ENCODE results near the gene BSN. TPM values are rescaled to one million over a fixed set of nuclear protein-coding genes. Genes with fewer than 3 reads are reported as not detected.
"Not testable (repeated sequence)": the region's sequence is repeated elsewhere in the genome, so short reads cannot be mapped to it uniquely, and the experiment has no call there.

The BSN gene
- total RNA-seq, 1 donor from 2014 or later: not detected

DNA sequence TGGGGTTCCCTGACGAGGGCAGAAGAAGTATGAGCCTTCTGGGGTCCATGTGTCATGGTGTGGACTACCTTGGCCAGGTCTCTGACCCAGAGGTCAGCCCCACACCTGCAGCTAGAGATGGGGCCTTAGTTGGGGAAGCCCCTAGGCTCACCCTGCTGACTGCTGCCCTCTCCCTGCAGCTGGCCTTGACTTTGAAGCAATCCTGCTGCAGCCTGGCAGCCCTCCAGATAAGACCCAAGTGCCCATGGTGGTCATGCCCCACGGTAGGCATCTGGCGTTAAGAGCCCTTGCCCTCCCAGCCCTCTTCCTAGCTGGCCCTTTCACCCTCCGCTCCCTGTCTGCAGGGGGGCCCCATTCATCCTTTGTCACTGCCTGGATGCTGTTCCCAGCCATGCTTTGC, 127.3 kb downstream of the BSN start:
- Histone ChIP-seq H3K27me3 (ENCODE audit: control insufficient read depth, insufficient read depth, low read length) (no peaks in the 10 kb centered on the region), H3K36me3 (ENCODE audit: control insufficient read depth, insufficient read depth, low read length) (peaks cover 53% of the 10 kb centered on the region), H3K4me3 (ENCODE audit: low read depth, low read length) (no peak overlapping the region)
- no peak for DNase-seq (ENCODE audit: low read depth)
- TF ChIP-seq, protein P1, sequence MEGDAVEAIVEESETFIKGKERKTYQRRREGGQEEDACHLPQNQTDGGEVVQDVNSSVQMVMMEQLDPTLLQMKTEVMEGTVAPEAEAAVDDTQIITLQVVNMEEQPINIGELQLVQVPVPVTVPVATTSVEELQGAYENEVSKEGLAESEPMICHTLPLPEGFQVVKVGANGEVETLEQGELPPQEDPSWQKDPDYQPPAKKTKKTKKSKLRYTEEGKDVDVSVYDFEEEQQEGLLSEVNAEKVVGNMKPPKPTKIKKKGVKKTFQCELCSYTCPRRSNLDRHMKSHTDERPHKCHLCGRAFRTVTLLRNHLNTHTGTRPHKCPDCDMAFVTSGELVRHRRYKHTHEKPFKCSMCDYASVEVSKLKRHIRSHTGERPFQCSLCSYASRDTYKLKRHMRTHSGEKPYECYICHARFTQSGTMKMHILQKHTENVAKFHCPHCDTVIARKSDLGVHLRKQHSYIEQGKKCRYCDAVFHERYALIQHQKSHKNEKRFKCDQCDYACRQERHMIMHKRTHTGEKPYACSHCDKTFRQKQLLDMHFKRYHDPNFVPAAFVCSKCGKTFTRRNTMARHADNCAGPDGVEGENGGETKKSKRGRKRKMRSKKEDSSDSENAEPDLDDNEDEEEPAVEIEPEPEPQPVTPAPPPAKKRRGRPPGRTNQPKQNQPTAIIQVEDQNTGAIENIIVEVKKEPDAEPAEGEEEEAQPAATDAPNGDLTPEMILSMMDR (IDR thresholded peaks at IDR 0.05; ENCODE audit: insufficient read depth, low read length, severe bottlenecking): no peak
- FAIRE-seq: no peak

- Histone ChIP-seq H3K4me3 (ENCODE audit: low read depth, low read length) (no peak overlapping the region), H3K27me3 (ENCODE audit: control insufficient read depth, insufficient read depth, low read length) (no peaks in the 10 kb centered on the region), H3K36me3 (ENCODE audit: control insufficient read depth, insufficient read depth, low read length) (peaks cover 40% of the 10 kb centered on the region)
- TF ChIP-seq, protein P1 (IDR thresholded peaks at IDR 0.05; ENCODE audit: insufficient read depth, low read length, severe bottlenecking): no peak
- DNase-seq (ENCODE audit: low read depth): no peak
- no peak for FAIRE-seq
Observed at GRCh38 chr3:49683162-49683561, 128.9 kb downstream of the BSN start.

- H3K36me3 ChIP-seq (ENCODE audit: control insufficient read depth, insufficient read depth, low read length): peaks cover 31% of the 10 kb centered on the region
- not testable (repeated sequence) for FAIRE-seq; DNase-seq (ENCODE audit: low read depth); H3K27me3 ChIP-seq (ENCODE audit: control insufficient read depth, insufficient read depth, low read length); H3K4me3 ChIP-seq (ENCODE audit: low read depth, low read length)
Observed at GRCh38 chr3:49684453-49684852, 130.2 kb downstream of the BSN start.

DNA sequence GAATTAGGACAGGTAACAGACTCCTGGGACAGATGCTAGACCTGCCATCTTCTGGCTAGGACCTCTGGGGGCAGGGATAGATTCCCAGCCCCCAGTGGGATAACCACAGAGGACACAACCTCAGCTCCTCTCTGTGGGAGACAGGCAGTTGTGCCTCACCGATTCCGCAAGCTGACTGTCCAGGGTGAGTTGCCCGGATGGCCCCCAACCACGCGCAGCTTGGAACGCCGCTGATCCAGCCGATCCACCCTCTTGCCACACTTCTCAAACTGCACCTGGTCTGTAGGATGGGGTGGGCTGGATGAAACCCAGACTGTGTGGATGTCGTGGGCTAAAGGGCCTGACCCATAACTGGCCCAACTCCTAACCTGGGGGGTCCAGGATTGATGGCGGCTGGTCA, 130.8 kb downstream of the BSN start:
- H3K4me3 ChIP-seq (ENCODE audit: low read depth, low read length); H3K27me3 ChIP-seq (ENCODE audit: control insufficient read depth, insufficient read depth, low read length); FAIRE-seq; DNase-seq (ENCODE audit: low read depth): not testable (repeated sequence)
- peaks cover 25% of the 10 kb centered on the region for H3K36me3 ChIP-seq (ENCODE audit: control insufficient read depth, insufficient read depth, low read length)

DNA sequence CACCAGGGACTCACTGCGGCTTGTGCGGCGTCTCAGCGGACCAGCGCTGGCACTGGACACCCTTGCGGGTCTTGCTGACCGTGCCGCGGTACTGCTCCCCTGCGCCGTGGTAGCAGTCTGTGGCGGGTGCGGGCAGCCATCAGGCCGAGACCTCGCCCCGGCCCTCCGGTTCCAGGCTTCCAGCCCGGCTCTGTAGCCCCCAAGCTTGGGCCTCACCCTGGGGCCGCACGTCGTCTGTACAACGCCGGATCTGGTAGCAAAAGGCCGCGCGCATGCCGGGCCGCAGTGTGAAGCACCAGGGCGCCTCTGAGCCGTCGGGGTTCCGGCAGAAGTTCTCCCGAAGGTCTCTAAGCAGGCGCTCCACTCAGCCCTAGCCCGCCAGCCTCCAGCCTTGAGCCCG, 131.6 kb downstream of the BSN start:
- Histone ChIP-seq H3K4me3 (ENCODE audit: low read depth, low read length) (peak overlapping the region; percentile 43), H3K36me3 (ENCODE audit: control insufficient read depth, insufficient read depth, low read length) (peaks cover 22% of the 10 kb centered on the region)
- not testable (repeated sequence) for H3K27me3 ChIP-seq (ENCODE audit: control insufficient read depth, insufficient read depth, low read length); FAIRE-seq; DNase-seq (ENCODE audit: low read depth)

- H3K4me3 ChIP-seq (ENCODE audit: low read depth, low read length): peak overlapping the region; percentile 43
- peak; percentile 54 for DNase-seq (ENCODE audit: low read depth)
- H3K36me3 ChIP-seq (ENCODE audit: control insufficient read depth, insufficient read depth, low read length): peaks cover 17% of the 10 kb centered on the region
- FAIRE-seq; H3K27me3 ChIP-seq (ENCODE audit: control insufficient read depth, insufficient read depth, low read length): not testable (repeated sequence)
Observed at GRCh38 chr3:49686346-49686745, 132.1 kb downstream of the BSN start.

DNA sequence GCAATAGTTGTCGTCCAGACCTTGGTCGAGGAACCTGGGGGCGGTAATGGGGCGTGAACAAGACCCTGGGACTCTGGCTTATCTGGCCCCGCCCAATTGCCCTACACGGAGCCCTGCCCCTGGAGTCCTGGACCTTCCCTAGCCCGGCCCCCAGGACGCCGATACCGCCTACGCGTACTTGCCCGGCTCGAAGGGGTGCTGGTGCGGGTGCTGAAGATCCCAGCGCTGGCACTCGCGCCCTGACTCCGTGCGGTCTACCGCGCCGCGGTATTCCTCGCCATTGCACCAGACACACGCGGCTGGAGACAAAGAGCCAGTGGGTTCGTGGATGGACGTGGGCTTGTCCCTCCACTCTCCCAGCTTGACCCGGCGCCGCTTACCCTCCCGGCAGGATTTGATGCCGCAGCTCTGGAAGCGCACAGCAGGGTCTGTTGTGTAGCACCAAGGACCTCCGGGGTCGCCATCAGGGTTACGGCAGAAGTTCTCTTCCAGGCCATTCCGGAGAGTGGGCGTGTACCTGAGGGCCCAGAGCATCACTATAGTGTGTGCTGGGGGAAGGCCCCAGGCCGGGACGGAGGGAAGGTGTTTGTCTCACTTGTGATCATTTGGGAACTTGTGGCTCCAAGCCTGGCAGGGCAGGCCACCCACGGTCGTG, 132.6 kb downstream of the BSN start:
- peak; percentile 73 for DNase-seq (ENCODE audit: low read depth)
- not testable (repeated sequence) for FAIRE-seq; H3K27me3 ChIP-seq (ENCODE audit: control insufficient read depth, insufficient read depth, low read length)
- peaks cover 12% of the 10 kb centered on the region for H3K36me3 ChIP-seq (ENCODE audit: control insufficient read depth, insufficient read depth, low read length)
- peak overlapping the region; percentile 43 for H3K4me3 ChIP-seq (ENCODE audit: low read depth, low read length)

DNA sequence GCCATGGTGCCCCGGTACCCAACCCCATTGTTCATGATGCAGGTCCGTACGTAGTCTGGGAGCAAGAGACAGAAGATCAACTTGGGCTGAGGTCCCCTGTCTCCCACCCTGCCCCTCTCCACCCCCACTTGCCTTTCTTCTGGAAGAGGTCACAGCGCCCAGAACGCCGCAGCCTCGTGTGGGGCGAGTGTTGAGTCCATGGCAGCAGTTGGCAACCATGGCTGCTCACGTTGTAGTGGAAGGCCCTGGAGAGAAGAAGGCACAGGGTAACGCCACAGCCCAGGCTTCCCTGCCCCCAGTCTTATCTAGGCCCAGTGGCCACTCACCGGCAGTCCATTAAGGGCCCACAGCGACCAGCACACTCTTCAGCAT, 133.1 kb downstream of the BSN start:
- H3K4me3 ChIP-seq (ENCODE audit: low read depth, low read length); H3K36me3 ChIP-seq (ENCODE audit: control insufficient read depth, insufficient read depth, low read length); FAIRE-seq; DNase-seq (ENCODE audit: low read depth); H3K27me3 ChIP-seq (ENCODE audit: control insufficient read depth, insufficient read depth, low read length): not testable (repeated sequence)

GRCh38 chr3:49688338-49689045, 134.2 kb downstream of the BSN start:
- DNase-seq (ENCODE audit: low read depth); H3K36me3 ChIP-seq (ENCODE audit: control insufficient read depth, insufficient read depth, low read length); FAIRE-seq; H3K27me3 ChIP-seq (ENCODE audit: control insufficient read depth, insufficient read depth, low read length): not testable (repeated sequence)
- peak overlapping the region; percentile 95 for H3K4me3 ChIP-seq (ENCODE audit: low read depth, low read length)
